ENCODE measurements around the gene ZYX.

The ZYX gene, protein sequence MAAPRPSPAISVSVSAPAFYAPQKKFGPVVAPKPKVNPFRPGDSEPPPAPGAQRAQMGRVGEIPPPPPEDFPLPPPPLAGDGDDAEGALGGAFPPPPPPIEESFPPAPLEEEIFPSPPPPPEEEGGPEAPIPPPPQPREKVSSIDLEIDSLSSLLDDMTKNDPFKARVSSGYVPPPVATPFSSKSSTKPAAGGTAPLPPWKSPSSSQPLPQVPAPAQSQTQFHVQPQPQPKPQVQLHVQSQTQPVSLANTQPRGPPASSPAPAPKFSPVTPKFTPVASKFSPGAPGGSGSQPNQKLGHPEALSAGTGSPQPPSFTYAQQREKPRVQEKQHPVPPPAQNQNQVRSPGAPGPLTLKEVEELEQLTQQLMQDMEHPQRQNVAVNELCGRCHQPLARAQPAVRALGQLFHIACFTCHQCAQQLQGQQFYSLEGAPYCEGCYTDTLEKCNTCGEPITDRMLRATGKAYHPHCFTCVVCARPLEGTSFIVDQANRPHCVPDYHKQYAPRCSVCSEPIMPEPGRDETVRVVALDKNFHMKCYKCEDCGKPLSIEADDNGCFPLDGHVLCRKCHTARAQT

DNA sequence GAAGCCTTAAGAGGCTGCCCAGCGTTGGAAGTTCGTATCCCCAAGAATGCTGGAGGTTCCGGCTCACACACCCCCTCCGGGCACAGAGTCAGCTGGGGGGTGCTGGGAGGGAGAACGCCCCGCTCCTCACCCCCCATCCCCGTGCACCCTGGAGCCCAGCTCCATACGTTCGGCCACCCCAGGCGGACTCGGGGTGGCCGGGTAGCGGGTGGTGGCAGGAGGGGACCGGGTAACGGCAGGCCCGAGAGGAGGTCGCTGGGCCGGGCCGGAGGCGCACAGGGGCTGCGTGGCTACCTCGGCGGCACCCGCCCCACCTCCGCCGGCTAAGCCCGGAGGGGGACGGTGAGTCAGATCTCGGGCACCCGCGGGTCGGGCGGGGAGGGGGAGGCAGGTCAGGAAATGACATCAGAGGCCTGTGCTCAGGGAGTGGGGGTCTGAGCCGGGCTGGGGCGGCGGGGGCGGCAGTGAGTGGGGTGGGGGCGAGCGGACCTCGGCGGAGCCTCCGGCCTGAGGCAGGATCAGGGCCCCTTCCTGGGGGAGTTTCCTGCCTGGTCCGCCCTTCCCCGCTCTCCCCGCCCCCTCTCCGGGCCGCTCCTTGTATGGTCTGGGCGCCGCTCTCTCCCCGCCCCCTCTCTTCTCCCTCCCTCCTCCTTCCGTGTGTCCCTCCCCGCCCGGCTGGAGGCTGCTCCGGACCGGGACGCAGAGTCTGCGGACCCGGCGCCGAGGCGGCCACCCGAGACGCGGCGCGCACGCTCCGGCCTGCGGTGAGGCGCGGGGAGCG, at the start of gene ZYX:
ZYX (plus strand) TSS at position 700 of the 781 bp plus-strand sequence. CDS start 227 bp downstream, outside the sequence.
- peak; percentile 59 for DNase-seq (ENCODE audit: low read depth)

DNA sequence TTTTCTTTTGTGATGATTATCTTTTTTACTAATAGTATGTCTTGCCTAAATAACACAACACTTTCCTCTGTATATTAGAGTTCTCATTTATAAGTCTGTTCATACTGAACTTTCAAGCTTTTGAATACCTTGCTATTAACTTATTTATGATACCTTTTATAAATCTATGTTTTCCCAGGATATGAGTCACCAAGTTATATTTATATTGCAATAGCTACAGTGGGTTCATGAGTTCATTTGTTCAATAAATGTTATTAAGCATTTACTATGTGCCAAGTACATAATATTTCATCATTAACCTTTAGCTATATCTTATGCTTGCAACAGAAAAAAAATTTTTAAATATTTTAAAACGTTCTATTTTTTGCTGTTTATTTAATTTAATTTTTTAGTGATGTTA, 46.9 kb upstream of the ZYX start:
- DNase-seq (ENCODE audit: low read depth), result no peak

DNA sequence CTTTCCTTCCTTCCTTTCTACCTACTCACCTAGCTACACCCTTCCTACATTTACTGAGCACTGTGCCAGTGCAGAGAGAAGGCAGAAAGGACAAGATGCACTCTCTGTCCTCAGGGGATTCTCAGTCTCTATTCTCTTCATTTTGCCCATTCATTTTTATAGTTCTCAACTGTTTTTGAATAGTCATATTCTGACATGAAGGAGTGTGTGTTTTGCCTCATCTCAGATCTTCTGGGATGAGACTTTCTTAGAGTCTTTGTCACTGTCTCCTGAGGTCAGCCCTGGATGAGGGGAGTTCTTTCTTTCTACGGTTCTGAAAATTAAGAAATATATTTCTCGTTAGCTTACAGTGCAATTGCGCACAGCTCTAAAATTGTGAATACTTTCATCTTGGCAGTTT, 43.9 kb upstream of the ZYX start:
- no peak for DNase-seq (ENCODE audit: low read depth)

DNA sequence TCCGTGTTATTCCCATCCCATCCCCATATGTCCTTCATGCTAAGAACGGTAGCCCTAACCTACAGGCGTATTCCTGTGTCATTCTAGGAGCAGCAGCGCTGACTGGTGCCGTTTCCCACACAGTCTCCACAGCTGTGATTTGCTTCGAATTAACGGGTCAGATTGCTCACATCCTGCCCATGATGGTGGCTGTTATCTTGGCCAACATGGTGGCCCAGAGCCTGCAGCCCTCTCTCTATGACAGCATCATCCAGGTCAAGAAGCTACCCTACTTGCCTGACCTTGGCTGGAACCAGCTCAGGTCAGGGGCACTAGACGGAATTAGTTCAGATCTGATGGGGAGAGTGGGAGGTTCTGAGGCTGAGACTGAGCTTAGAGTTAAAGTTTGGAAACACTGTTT, 39.3 kb upstream of the ZYX start:
- DNase-seq (ENCODE audit: low read depth), result no peak

DNA sequence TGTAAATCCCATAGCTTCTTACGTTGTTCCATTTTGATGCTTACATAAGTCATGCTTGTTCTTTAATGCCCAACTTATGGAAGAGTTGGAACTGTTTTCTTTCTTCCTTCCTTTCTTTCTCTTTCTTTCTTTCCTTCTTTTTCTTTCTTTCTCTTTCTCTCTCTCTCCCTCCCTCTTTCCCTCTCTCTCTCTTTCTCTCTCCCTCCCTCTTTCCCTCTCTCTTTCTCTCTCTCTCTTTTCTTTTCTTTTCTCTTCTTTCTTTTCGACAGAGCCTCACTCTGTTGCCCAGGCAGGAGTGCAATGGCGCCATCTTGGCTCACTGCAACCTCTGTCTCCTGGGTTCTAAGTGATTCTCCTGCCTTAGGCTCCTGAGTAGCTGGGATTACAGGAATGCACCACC, 37.5 kb upstream of the ZYX start:
- no peak for DNase-seq (ENCODE audit: low read depth)

DNA sequence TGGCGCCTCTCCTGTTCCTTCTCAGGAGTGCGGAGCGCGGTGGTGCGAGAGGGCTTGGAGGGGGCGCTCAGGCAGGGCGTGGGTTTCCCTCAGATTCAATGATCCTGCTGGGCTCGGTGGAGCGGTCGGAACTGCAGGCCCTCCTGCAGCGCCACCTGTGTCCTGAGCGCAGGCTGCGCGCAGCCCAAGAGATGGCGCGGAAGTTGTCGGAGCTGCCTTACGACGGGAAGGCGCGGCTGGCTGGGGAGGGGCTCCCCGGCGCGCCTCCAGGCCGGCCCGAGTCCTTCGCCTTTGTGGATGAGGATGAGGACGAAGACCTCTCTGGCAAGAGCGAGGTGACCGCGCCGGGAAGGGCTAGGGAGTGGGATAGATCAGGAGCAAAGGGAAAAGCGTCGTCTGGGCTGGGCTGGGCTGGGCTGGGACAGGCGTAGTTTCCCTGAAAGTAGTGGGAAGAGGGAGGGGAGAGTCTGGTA, 35.7 kb upstream of the ZYX start:
- DNase-seq (ENCODE audit: low read depth), result no peak

DNA sequence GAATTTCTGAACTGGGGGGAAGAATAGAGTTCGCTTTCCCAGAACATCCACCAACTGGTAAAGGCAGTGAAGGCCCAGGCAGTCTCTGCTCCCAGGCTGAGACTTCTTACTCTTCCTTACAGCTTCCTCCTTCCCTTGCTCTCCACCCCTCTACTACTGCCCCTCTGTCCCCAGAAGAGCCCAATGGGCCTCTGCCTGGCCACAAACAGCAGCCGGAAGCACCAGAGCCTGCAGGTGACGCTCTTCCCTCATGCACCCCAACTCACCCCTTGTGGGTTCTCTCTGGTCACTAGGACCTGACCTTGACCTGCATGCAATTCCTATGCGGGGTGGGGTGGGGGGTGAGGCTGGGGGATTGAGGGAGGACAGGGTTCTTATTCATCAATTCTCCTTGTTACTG, 35.1 kb upstream of the ZYX start:
- DNase-seq (ENCODE audit: low read depth), result no peak

DNA sequence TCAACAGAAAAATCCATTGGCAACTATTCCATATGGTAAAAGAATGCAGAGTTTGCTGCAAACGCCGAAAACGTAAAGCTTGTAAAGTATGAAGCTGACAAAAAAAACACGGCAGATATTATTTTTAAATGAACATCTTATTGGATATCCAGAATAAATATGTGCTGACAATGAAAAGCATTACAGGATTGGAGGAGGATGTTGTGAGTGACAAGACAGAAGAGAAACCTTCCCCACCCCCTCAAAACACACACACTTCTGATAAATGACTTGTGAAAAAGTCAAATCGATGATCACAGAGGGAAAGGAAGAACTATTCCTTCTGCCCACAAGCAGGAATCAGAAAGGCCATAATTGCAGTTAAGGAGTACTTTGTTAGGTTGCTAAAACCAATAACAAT, 33.2 kb upstream of the ZYX start:
- DNase-seq (ENCODE audit: low read depth), result no peak

DNA sequence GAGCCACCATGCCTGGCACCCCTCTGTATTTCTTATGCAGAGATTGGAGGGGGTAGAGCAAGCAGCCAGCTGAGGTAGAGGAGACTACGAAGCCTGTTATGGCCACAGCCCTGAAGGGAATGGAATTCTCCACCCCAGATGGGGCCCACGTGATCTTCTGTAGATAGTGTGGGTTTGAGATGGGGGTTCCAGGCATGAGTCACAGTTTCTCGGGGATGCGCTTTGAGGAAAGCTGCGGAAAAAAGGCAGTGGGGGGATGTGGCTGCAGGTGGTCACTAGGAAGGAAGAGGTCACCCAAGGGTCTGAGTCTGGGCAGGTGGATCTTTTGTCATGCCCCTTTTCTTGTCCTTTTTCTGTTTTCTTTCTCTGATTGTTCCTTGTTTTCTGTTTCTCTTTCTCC, 30.1 kb upstream of the ZYX start:
- no peak for DNase-seq (ENCODE audit: low read depth)

DNA sequence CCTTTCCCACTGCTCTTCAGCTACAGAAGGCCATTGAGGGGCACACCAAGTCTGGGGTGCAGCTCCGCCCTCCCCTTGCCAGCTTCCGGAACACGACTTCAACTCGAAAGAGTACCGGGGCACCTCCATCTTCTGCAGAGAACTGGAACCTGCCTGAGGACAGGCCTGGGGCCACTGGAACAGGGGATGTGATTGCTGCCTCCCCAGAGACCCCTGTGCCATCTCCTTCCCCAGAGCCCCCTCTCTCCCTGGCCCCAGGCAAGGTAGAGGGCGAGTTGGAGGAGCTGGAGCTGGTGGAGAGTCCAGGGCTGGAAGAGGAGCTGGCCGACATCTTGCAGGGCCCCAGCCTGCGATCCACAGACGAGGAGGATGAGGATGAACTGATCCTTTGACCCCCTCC, 29.6 kb upstream of the ZYX start:
- no peak for DNase-seq (ENCODE audit: low read depth)

DNA sequence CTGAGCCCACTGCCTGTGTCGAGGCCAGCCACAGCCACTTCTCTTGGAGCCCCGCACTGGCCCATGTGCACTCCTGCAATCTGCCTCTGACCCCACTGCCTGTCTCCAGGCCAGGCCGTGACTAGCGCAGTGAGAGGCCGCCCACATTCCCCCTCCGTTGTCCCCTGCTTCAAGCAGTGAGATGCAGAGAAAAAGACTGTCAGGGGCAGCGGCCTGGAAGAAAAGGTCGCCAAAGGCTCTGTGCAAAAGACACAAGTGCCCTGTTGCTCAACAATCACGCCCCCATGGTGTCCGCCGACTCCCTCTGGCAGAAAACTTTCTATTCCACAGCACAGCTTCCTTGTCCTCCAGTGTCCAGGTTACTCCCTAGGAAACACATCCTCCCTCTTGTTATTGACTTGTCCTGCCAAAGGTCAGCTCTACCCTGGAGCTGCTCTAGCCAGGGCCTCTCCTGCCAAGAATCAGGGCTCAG, 28.6 kb upstream of the ZYX start:
- DNase-seq (ENCODE audit: low read depth), result no peak

DNA sequence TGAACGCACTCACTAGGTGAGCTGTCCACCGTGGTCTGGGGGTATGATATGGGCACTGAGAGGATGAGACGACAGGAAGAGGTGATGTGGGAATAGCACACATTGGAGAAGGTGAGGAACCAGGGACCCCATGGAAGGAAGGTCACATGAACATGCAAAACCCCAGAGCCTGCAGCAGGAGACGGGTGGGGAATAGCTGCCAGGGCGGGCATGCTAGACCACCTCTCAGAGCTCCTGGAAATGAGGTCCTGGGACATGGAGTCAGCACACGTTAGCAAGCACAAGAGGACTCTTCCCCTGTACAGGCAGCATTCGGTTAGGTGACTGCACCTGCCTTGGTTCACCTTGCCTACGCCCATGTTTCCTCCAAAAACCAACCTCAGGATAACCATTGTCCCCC, 26.8 kb upstream of the ZYX start:
- DNase-seq (ENCODE audit: low read depth), result no peak

DNA sequence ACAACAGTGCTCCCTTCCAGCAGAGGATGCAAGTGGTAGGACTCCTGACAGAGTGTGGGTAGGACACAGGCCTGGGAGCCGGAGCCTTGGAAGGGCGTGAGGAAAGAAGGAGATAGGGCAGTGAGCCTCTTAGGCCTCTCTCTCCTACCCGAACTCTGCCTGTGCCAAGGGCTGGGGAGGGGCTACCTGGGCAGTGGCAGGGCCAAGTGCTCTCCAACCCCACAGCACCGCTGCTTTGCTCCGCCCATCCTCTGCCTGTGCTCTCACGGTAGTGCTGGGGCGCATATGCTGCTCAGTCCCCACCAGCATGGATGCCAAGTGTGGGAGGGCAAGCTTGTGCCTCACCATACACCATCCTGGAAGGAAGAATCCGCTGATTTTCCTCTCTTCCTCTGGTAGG, 26.2 kb upstream of the ZYX start:
- DNase-seq (ENCODE audit: low read depth), result no peak

DNA sequence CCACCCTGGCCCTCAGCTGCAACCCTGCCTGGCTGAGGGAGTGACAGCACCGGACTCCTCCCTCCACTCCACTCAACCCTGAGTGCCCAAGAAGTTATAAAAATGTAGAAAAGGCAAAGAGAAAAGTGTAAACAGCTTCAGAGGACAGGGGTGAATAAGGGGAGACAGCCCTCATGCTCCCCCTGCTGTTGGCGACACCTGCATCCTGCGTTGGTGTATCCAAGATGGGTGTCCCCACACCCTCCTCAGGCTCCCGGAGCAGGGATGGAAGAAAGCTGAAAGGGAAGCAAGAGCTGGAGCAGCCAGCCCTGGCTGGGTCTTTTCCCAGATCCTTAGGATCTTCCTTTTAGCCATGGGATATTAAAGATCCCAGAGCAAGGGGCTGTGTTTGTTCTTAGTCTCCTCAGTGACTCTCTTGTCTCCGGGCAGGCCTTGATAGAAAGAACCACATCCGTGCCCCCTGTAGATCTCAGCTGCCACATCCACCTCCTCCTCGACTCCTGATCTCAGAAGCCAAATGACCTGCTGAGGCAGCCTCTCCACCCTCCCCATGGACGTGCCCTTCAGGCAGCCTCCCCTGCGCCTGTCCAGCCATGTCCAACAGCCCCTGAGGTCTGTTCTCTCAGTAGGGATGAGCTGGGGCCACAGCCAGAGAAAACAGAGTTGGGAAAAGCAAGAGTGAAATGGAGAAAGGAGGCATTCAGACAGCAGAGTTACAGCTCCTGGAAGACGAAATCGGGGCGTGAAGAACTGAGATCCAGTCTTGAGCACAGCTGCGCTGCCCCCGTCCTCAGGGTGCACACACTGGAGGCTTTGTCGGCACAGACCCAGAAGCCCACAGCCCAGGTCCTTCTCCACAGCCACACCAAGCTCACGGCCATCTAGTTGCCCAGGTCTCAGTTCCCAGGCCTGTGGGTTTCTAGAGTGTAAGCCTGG, 25.4 kb upstream of the ZYX start:
- DNase-seq (ENCODE audit: low read depth), result no peak

DNA sequence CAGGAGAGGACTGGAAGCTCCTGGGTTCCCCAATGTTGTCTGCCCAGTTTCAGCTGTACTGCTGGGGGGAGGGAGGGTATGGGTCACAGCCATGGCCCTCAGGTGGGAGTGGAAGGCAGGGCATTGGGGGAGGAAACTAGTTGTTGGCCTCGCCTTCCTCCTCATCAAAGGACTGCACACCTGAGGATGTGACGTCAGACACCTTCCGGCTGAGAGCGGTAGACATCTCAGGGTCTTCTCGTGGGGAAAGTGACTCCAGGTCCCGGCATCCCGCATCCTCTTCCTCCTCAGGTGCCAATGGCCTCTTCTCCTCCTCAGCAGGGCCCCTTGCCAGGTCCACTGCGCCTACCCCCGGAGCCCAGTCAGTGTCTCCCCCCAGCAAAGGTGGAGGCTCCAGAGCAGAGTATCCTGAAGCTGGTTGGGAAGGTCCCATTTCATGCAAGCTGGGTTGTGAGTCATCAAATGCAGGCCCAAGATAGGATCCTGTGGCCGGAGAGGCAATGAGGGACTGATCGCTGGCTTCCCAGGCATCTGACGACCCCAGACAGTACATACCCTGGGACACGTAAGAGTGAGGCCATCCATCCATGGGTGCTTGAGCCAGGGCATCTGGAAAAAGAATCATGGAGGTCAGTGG, 24.6 kb upstream of the ZYX start:
- DNase-seq (ENCODE audit: low read depth), result no peak

DNA sequence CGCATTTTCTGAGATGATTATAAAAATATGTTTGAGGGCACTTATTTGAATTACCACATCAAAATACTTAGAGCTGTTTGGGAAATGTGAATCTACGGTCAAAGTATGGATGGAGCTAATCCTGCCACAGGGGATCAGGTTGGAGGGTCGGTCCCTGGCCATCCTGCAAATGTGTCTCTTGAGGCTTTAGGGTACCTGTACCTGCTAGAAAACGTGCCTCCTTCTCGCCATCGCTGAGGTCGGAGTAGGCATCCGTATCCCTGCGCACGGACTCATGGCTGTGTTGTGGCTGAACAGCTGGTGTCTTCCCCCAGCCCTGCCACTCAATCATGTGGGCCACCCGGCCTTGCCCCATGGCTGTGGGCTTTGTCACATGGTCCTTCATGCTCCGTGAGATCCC, 22.5 kb upstream of the ZYX start:
- no peak for DNase-seq (ENCODE audit: low read depth)

DNA sequence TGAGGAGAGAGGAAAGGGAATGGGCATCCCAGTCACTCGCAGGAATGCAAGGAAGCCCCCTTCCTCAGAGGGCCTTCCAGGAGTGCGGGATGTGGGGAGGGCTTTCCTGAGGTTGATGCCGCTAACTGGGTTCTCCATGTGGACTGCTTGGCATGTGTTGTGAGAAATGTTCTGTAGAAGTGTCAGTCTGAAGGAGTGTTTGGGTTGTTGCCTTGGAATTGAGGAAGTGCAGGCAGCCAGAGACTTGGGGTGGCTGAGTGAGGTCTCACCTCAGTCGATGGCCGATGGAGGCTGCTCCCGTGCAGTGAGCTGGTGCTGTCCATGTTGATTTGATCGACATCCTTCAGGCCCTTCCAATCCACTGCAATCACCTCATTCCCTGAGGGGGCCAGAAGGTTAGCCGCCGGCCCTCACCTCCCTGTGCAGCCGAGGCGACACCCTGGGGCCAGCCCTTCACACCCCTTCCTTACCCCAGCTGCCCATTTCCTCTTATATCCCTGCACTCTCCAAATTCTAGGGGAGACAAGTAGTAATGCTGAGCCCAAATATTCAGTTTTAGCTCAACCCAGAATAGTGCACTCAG, 21.3 kb upstream of the ZYX start:
- no peak for DNase-seq (ENCODE audit: low read depth)

DNA sequence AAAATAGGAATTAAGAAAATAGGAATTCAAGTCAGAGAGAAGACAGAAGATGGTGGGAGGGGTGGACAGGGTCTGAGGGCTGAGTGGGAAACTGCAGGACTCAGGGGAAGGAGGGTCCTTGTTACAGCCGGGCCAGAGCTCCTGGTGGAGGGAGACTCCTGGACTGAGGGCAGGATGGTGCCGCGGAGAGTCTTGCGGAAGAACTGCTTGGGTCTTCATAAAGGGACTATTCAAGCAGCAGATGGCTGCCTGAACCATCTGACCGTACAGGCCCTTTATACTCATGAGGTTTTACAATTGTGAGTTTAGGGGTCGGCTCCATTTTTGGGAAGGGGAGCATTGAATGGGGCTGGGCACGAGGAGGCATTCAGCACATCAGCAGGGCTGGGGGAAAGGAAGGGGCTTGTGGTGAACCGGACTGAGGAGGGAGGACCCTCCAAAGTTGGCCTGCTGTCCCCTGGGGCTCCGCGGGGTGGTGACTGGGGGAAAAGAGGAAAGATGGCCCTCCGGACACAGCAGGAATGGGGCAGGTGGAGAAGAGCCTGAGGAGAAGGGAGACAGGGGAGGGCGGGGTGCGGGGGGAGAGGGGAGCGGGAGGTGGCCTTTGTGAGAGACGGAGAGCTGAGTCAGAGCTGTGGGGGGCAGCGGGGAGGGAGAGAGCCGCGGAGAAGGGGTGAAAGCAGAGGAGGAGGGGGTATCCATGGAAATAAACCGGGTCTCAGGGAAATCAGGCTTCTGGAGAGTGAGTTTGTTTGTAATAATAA, 20.2 kb upstream of the ZYX start:
- no peak for DNase-seq (ENCODE audit: low read depth)

DNA sequence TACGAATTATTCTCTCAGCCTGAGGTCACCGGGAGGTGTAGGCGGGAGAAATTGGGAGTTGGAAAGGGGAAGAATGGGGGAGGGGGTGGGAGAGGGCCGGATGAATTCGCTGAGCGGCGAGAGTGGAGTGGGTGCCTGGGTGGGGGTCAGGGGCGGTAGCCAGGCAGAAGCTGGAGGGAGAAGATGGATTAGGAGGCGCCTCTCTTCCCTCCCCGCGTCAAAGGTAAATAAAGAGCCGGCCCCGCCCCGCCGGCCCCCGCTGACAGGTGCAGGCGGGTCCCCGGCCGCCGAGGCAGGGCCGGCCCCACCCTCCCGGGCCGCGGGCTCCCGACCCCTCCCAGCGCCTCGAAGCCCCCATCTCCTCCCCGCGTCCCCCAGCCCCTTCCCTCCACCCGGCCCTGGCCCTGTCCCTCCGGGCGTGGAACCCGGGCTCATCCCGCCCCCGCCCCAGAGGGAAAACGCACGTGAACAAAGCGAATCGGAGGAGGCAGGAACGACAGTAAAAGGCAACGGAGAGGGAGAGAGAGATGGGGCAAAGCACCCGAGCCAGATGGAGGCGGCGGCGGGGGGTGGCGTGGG, 19.5 kb upstream of the ZYX start:
- DNase-seq (ENCODE audit: low read depth), result no peak

Data from GM04503 (cell line).